Iris pigment epithelial cell (primary cell): ENCODE measurements around the gene C16orf82.
A peak's percentile ranks its signal among the peaks of the same experiment; 100 is the strongest.
"Not testable (repeated sequence)": the region's sequence is repeated elsewhere in the genome, so short reads cannot be mapped to it uniquely, and the experiment has no call there.

Source experiments
- DNase-seq: peaks from one replicate; pipeline ENCODE4 v3.0.0-alpha.2; 2011; ENCODE audit warnings: low read depth

Gene C16orf82

GRCh38 chr16:27066668-27067537, at the start of gene C16orf82:
C16orf82 (plus strand) TSS chr16:27066927.
- DNase-seq: no peak

- no peak for DNase-seq
These were observed 46.7 kb upstream of the C16orf82 start for GRCh38 chr16:27020031-27020430.

- DNase-seq: no peak
These were observed 42.7 kb upstream of the C16orf82 start for GRCh38 chr16:27024010-27024409.

- DNase-seq: no peak
These were observed 41.1 kb upstream of the C16orf82 start for GRCh38 chr16:27025581-27025980.

GRCh38 chr16:27027971-27028370, 38.8 kb upstream of the C16orf82 start:
- DNase-seq: no peak

- DNase-seq: no peak
These were observed 38.1 kb upstream of the C16orf82 start for GRCh38 chr16:27028591-27029110.

GRCh38 chr16:27029525-27029924, 37.2 kb upstream of the C16orf82 start:
- no peak for DNase-seq

- DNase-seq: no peak
These were observed 33.3 kb upstream of the C16orf82 start for GRCh38 chr16:27033281-27033979.

GRCh38 chr16:27040732-27041131, 26.0 kb upstream of the C16orf82 start:
- DNase-seq: no peak

- DNase-seq: no peak
These were observed 19.7 kb upstream of the C16orf82 start for GRCh38 chr16:27046958-27047518.

GRCh38 chr16:27048316-27048715, 18.4 kb upstream of the C16orf82 start:
- DNase-seq: no peak

GRCh38 chr16:27049117-27049516, 17.6 kb upstream of the C16orf82 start:
- DNase-seq: no peak

GRCh38 chr16:27052007-27052406, 14.7 kb upstream of the C16orf82 start:
- no peak for DNase-seq

- DNase-seq: no peak
These were observed 12.7 kb upstream of the C16orf82 start for GRCh38 chr16:27053996-27054395.

GRCh38 chr16:27058299-27058698, 8.4 kb upstream of the C16orf82 start:
- no peak for DNase-seq

GRCh38 chr16:27070776-27071175, 4.0 kb downstream of the C16orf82 start:
- no peak for DNase-seq

GRCh38 chr16:27073733-27074132, 7.0 kb downstream of the C16orf82 start:
- DNase-seq: no peak

GRCh38 chr16:27080895-27081294, 14.2 kb downstream of the C16orf82 start:
- DNase-seq: peak; percentile 12

GRCh38 chr16:27083861-27084261, 17.1 kb downstream of the C16orf82 start:
- no peak for DNase-seq

GRCh38 chr16:27084307-27085028, 17.7 kb downstream of the C16orf82 start:
- no peak for DNase-seq

GRCh38 chr16:27085182-27085581, 18.5 kb downstream of the C16orf82 start:
- no peak for DNase-seq

GRCh38 chr16:27086031-27086430, 19.3 kb downstream of the C16orf82 start:
- not testable (repeated sequence) for DNase-seq
